Measurements from ENCODE around the gene SLC44A1.

- TF ChIP-seq CTCF (IDR thresholded peaks at IDR 0.05) (no peak), ZFX (IDR thresholded peaks at IDR 0.05; ENCODE audit: borderline replicate concordance) (no peak)
These were observed 27.8 kb upstream of the SLC44A1 start for GRCh38 chr9:105216440-105217178.
